Gastrocnemius medialis (tissue), 4 donors: ENCODE data around the gene C3. TPM values are rescaled to one million over a fixed set of nuclear protein-coding genes. Genes with fewer than 3 reads are reported as not detected.

Source experiments
- ATAC-seq, 2 donors: fragments of 150-250 bp; one replicate each; pipeline ENCODE4 v1.9.1; 2016
- DNase-seq, 2 donors: peaks; one replicate each; pipeline ENCODE4 v3.0.0-alpha.2; 2019
- H3K27ac ChIP-seq, 4 donors: fragments of 200-600 bp; sonication (generic); 1 replicate in 1 of 4; 2 replicates in 3 of 4; pipeline ENCODE4 v1.5.1; 2016 to 2018; ENCODE audit warnings: mild to moderate bottlenecking in 2 of 4, moderate library complexity in 1 of 4
- H3K27me3 ChIP-seq, 3 donors: fragments of 200-600 bp; sonication (generic) in 2 of 3; 1 replicate in 1 of 3; 2 replicates in 2 of 3; pipeline versions ENCODE4 v1.5.1 to v1.6.0; 2016 to 2019; ENCODE audit warnings: mild to moderate bottlenecking in 1 of 3, moderate library complexity in 1 of 3
- H3K36me3 ChIP-seq, 2 donors: fragments of 200-600 bp; sonication (generic) in 1 of 2; one replicate each; pipeline ENCODE4 v1.5.1; 2017 to 2018
- H3K4me1 ChIP-seq, 2 donors: fragments of 200-600 bp; sonication (generic) in 1 of 2; one replicate each; pipeline ENCODE4 v1.5.1; 2016 to 2017; ENCODE audit warnings: mild to moderate bottlenecking in 2 of 2
- H3K4me3 ChIP-seq, 4 donors: fragments of 200-600 bp; sonication (generic) in 3 of 4; 1 replicate in 1 of 4; 2 replicates in 3 of 4; pipeline ENCODE4 v1.5.1; 2016 to 2019; ENCODE audit warnings: mild to moderate bottlenecking in 2 of 4
- H3K9me3 ChIP-seq, 3 donors: fragments of 200-600 bp; sonication (generic) in 2 of 3; 1 replicate in 1 of 3; 2 replicates in 2 of 3; pipeline ENCODE4 v1.5.1; 2016 to 2019
- POLR2A ChIP-seq, 2 donors: fragments of 450-650 bp; IDR thresholded peaks; one replicate each; pipeline ENCODE4 v1.6.1; 2017; ENCODE audit warnings: antibody characterized with exemption in 2 of 2, mild to moderate bottlenecking in 2 of 2, moderate library complexity in 2 of 2
- in situ Hi-C, 4 donors: fragments of 200-750 bp; cut with MboI; loops; one replicate each; pipeline versions ENCODE4 v1.15.0 to v1.8.0; 2017; ENCODE audit warnings: low sequenced_read_pairs in 4 of 4
- intact Hi-C: fragments of 100-400 bp; cut with DNase I; formaldehyde crosslinking; loops from one replicate; pipeline ENCODE4 v1.15.1; 2023; ENCODE audit warnings: low total_unique reads
- total RNA-seq, 4 donors: library from RNA; depleted of rRNA; stranded (reverse); fragments of >200 nt; gene quantifications; one replicate each; pipeline versions ENCODE4 v1.1.0 to v1.2.3, GENCODE V29; 2016
- TF ChIP-seq, protein P1 (sequence below), 5 experiments: fragments of 450-650 bp in 3 of 5; fragments of 200-600 bp in 2 of 5; sonication (generic) in 2 of 5; IDR thresholded peaks in 4 of 5; conservative IDR thresholded peaks in 1 of 5; 1 replicate in 4 of 5; 2 replicates in 1 of 5; pipeline ENCODE4 v1.5.1; 2016 to 2019; ENCODE audit warnings: antibody characterized with exemption in 5 of 5, mild to moderate bottlenecking in 3 of 5, moderate library complexity in 3 of 5

Gene C3
- total RNA-seq, 4 donors from 2014 or later = 25.9 to 121 (median 70.6) TPM

DNA sequence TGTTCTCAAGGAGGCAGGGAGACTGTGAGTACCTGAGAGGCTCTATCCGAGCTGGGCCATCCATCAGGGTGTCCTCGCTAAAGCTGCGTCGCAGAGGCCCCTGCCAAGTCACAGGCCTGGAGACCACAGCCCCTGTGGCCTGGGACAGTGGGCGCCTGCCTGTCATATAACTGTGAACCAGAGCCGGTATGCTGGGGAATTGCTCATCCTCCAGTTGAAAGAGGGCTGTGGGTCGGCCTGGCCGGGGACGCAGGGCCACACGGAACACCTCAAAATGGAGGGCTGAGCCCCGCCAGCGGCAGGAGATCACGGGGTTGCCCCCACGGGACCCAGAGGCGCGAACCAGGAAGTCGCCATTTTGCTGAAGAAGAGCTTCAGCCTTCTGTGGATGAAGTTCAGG lies 40.2 kb upstream of the C3 start:
- in situ Hi-C loops (no loop called here), intact Hi-C loops (no loop called here)
- no peak overlapping the region for H3K4me3 ChIP-seq
- ATAC-seq = no peak
- no peaks in the 10 kb centered on the region for H3K36me3 ChIP-seq
- H3K4me1 ChIP-seq = no peaks in the 10 kb centered on the region
- no peak for TF ChIP-seq POLR2A (IDR thresholded peaks at IDR 0.05)
- TF ChIP-seq, protein P1, sequence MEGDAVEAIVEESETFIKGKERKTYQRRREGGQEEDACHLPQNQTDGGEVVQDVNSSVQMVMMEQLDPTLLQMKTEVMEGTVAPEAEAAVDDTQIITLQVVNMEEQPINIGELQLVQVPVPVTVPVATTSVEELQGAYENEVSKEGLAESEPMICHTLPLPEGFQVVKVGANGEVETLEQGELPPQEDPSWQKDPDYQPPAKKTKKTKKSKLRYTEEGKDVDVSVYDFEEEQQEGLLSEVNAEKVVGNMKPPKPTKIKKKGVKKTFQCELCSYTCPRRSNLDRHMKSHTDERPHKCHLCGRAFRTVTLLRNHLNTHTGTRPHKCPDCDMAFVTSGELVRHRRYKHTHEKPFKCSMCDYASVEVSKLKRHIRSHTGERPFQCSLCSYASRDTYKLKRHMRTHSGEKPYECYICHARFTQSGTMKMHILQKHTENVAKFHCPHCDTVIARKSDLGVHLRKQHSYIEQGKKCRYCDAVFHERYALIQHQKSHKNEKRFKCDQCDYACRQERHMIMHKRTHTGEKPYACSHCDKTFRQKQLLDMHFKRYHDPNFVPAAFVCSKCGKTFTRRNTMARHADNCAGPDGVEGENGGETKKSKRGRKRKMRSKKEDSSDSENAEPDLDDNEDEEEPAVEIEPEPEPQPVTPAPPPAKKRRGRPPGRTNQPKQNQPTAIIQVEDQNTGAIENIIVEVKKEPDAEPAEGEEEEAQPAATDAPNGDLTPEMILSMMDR (IDR thresholded peaks at IDR 0.05 in 4 of 5, conservative IDR thresholded peaks at IDR 0.05 in 1 of 5) = no peak
- no peak for DNase-seq
- peaks cover under 1 to 14% (median 10%) of the 10 kb centered on the region in 3 donors for H3K27me3 ChIP-seq
- H3K9me3 ChIP-seq = no peaks in the 10 kb centered on the region
- H3K27ac ChIP-seq = no peak overlapping the region

DNA sequence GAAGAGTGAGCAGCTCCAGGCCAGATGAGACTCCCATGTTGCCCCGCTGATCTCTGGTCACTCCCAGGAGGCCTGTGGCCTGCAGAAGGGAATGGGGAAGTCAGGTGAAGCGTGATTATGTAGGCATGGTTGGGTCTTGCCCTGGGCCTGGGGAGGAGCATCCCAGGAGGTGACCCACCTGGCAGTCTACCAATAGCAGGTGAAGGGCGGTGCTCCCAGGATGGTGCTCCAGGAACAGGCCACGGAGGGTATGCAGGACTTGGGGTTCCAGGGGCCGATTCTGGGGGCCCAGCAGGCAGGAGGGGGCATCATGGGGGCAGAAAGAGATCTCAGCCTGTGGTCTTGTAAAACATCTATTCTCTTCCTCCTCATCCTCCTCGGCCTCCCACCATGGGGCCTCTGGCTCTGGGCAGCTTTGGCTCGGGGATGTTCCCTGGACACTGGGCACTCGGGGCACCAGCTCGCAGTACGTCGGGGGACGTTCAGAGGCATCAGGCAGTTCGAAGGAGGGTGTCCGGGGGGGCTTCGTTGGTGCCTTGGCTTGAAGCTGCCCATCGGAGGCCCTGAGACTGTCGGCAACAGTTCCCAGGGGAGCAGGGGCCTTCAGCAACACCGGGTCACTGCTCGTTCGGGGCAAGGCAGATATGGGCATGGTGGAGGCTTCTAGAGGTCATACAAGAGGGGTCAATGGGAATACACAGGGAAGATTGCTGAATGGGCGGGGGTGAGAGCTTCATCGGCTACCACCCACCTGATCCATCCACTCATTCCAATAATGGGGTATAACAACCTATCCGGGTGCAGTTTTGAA lies 34.4 kb upstream of the C3 start:
- ATAC-seq (no peak), DNase-seq (no peak)
- in situ Hi-C loops (no loop called here), intact Hi-C loops (loop anchor here (5.0 kb wide), 1 partner anchor 107 kb away; no protein-coding TSS in a partner anchor)
- Histone ChIP-seq H3K4me3 (no peak overlapping the region), H3K36me3 (peaks cover 0 to 24% of the 10 kb centered on the region in 2 donors), H3K4me1 (peaks cover 10 to 14% of the 10 kb centered on the region in 2 donors), H3K9me3 (no peaks in the 10 kb centered on the region), H3K27me3 (no peaks in the 10 kb centered on the region), H3K27ac (no peak overlapping the region)
- TF ChIP-seq, protein P1 (IDR thresholded peaks at IDR 0.05 in 4 of 5, conservative IDR thresholded peaks at IDR 0.05 in 1 of 5) = no peak

DNA sequence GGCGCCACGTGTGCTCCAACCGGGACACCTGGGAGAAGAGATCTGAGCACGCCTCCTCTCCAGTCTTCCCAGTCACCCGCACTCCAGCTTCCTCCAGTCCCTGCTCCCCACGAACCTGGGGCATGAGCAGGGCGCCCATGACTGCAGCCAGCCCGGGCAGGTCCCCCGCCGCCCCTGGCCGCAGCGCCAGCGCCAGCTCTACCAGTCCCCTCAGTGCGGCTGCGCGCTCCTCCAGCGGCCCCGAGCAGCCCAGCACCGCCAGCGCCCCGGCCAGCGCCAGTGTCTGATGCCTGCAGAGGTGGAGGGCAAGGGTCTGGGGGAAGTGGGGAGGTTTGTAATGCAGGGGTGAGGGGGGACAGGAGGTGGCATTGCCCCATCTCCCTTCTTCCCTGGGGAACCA lies 33.7 kb upstream of the C3 start:
- H3K27ac ChIP-seq = peak overlapping the region in 3 of 4 donors; percentile 77 to 92 (median 91)
- intact Hi-C loops (loop anchor here (5.0 kb wide), 1 partner anchor 108 kb away; no protein-coding TSS in a partner anchor), in situ Hi-C loops (no loop called here)
- H3K27me3 ChIP-seq = no peaks in the 10 kb centered on the region
- ATAC-seq = peak in 1 of 2 donors; percentile 8
- no peak for DNase-seq
- H3K4me3 ChIP-seq = no peak overlapping the region
- TF ChIP-seq, protein P1 (IDR thresholded peaks at IDR 0.05 in 4 of 5, conservative IDR thresholded peaks at IDR 0.05 in 1 of 5) = no peak
- TF ChIP-seq POLR2A (IDR thresholded peaks at IDR 0.05) = no peak
- H3K9me3 ChIP-seq = no peaks in the 10 kb centered on the region
- H3K4me1 ChIP-seq = peaks cover 10 to 14% of the 10 kb centered on the region in 2 donors
- peaks cover 0 to 31% of the 10 kb centered on the region in 2 donors for H3K36me3 ChIP-seq

DNA sequence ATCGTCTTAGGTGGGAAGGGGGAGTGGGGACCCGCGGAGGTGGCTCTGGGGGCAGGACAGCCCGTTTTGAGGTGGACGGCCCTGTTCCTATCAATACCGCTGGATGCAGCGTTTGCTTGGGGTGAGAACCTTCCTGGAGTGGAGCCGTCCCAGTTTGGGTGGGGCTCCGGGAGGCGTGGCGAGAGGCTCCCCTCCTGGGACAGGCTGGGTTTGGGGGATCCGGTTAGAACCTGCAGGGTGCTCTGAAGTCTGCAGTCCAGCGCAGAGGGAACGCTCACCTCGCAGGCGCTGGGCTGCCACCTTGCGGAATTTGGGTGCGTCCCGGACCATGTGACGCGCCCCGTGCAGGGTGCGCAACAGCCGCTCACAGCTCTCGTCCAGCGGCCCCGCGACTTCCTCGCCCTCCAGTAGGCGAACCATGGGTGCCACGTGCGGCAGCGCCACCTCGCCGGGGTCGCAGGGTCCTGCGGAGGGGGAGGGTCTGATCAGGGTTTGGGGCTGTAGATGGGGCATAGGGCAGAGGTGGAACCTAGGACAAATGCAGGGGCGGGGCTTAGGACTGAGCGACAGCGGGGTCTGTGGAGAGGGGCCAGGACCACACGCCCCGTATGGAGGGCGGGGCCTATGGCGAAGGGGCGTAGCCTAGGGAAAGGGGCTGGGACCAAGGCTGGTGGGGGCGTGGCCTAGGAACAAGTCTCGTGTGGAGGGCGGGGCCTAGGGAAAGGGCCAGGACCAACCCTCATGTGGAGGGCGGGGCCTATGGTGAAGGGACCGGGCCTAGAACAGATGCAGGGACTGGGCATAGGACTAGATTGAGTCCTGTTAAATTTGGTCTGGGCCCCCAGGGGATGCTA lies 33.0 kb upstream of the C3 start:
- Histone ChIP-seq H3K27me3 (no peaks in the 10 kb centered on the region), H3K36me3 (peaks cover 0 to 37% of the 10 kb centered on the region in 2 donors), H3K27ac (peak overlapping the region; percentile 77 to 92 (median 89)), H3K4me3 (peak overlapping the region; percentile 44 to 64 (median 57)), H3K9me3 (no peaks in the 10 kb centered on the region), H3K4me1 (peaks cover 17 to 20% of the 10 kb centered on the region in 2 donors)
- TF ChIP-seq, protein P1 (IDR thresholded peaks at IDR 0.05 in 4 of 5, conservative IDR thresholded peaks at IDR 0.05 in 1 of 5) = peak; percentile 62 to 74 (median 69)
- no peak for TF ChIP-seq POLR2A (IDR thresholded peaks at IDR 0.05)
- peak; percentile 74 to 87 for DNase-seq
- ATAC-seq = peak; percentile 84 to 90
- intact Hi-C loops (loop anchor here (1.0 to 5.0 kb wide), 2 partner anchors 15 to 109 kb away; no protein-coding TSS in a partner anchor), in situ Hi-C loops (no loop called here)
